ENCODE measurements around the gene UBE2O. TPM values are rescaled to one million over a fixed set of nuclear protein-coding genes. Genes with fewer than 3 reads are reported as not detected.

The UBE2O gene
- total RNA-seq, 2 experiments from 2014 or later = 43.4 to 79.6 TPM

DNA sequence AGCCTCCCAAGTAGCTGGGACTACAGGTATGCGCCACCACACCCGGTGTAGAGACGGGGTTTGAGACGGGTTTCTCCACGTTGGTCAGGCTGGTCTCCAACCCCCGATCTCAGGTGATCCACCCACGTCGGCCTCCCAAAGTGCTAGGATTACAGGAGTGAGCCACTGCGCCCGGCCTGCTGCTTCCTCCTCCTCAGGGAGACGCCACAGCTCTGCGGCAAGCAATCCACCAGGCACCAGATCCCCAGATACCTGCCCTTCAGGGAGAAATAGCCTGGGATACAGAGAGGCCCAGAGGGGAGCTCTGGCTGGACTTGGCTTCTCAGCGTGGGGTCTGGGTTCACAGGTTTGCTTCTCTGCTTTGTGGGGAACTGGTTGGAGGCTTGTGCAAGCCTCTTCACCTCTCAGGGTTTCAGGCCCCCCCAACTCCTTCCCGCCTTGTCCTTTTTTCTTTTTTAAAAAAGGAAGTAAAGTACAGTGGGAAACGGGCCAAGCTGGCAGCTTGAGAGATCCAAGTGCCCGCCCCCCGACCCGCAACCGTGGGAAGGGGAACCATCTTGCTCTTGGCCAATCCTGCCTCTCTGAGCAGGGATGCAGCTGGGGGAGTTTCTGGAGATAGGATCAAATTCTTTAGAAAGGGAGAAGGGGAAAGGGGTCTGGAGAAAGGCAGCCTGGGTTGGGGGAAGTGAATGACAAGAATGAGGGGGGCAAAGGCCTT lies 71.2 kb downstream of the UBE2O start:
- ChIA-PET POLR2A (no interaction called here), CTCF (ENCODE audit: unreplicated experiment) (interaction anchor here (1.6 kb wide), 1 partner anchor 16 kb away, joined by 5 read pairs; no protein-coding TSS in a partner anchor)
- DNase-seq (ENCODE audit: low spot score) = no peak
- H3K9me3 ChIP-seq (ENCODE audit: low read length) = no peaks in the 10 kb centered on the region
- H3K4me2 ChIP-seq (ENCODE audit: low read length) = no peak overlapping the region
- no peak overlapping the region for H3K4me3 ChIP-seq (ENCODE audit: low read depth, low read length, poor library complexity, severe bottlenecking)
- no peak overlapping the region for H3K27ac ChIP-seq (ENCODE audit: low read depth, low read length, poor library complexity, severe bottlenecking)
- peaks cover 29% of the 10 kb centered on the region for H3K4me1 ChIP-seq (ENCODE audit: insufficient read depth, low read length, poor library complexity, severe bottlenecking)
- H3K9me2 ChIP-seq (ENCODE audit: insufficient read depth, low read length) = no peaks in the 10 kb centered on the region
- BruUV-seq (replicated peaks) = no TSS peak
- no peaks in the 10 kb centered on the region for H3K79me2 ChIP-seq (ENCODE audit: insufficient read depth, low read depth, low read length)
- intact Hi-C loops (cut with micrococcal nuclease; ENCODE audit: unreplicated experiment) = no loop called here
- no peaks in the 10 kb centered on the region for H4K20me1 ChIP-seq (ENCODE audit: insufficient read depth, low read length)
- no peak for TF ChIP-seq CTCF (conservative IDR thresholded peaks at IDR 0.05; ENCODE audit: low read length)
- TF ChIP-seq EZH2phosphoT487 (IDR thresholded peaks at IDR 0.05; ENCODE audit: borderline replicate concordance, low read depth, low read length) = no peak
- no peak overlapping the region for H2AFZ ChIP-seq (ENCODE audit: low read length)
- no peaks in the 10 kb centered on the region for H3K36me3 ChIP-seq (ENCODE audit: insufficient read depth, low read length)

DNA sequence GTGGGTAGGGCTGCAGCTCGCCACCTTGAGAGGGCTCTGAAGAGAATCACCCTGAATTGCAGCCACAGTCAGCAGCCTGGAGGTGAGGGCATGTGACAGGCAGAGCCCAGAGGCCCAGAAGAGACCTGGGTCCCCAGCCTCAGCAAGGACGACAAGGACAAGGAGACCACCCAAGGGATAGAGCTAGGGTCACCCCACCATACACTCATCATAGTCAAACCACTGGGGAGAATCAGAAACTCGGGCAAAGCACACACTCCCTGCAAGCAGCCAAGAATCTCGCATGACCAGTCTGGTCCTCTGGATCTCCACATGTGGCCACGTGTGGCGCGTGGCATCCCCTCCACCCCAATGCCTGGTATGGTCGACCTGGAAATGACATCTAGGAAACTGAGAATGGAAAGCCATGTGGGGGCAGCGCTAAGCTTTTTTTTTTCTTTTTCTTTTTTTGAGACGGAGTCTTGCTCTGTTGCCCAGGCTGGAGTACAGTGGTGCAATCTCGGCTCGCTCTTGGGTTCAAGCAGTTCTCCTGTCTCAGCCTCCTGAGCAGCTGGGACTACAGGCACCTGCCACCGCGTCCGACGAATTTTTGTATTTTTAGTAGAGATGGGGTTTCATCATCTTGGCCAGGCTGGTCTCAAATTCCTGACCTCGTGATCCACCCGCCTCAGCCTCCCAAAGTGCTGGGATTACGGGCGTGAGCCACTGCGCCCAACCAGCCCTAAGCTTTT lies 73.1 kb downstream of the UBE2O start:
- H3K9me3 ChIP-seq (ENCODE audit: low read length) = no peaks in the 10 kb centered on the region
- H4K20me1 ChIP-seq (ENCODE audit: insufficient read depth, low read length) = no peaks in the 10 kb centered on the region
- POLR2A ChIA-PET = interaction anchor here (0.7 to 1.2 kb wide), 3 partner anchors 10 to 750 kb away, joined by 3 to 5 read pairs (median 4); no protein-coding TSS in a partner anchor
- H3K4me3 ChIP-seq (ENCODE audit: low read depth, low read length, poor library complexity, severe bottlenecking) = no peak overlapping the region
- peaks cover 15% of the 10 kb centered on the region for H3K4me1 ChIP-seq (ENCODE audit: insufficient read depth, low read length, poor library complexity, severe bottlenecking)
- DNase-seq (ENCODE audit: low spot score) = no peak
- intact Hi-C loops (cut with micrococcal nuclease; ENCODE audit: unreplicated experiment) = no loop called here
- no peak overlapping the region for H3K4me2 ChIP-seq (ENCODE audit: low read length)
- H3K9me2 ChIP-seq (ENCODE audit: insufficient read depth, low read length) = no peaks in the 10 kb centered on the region
- H2AFZ ChIP-seq (ENCODE audit: low read length) = no peak overlapping the region
- H3K79me2 ChIP-seq (ENCODE audit: insufficient read depth, low read depth, low read length) = no peaks in the 10 kb centered on the region
- BruUV-seq (replicated peaks) = no TSS peak
- H3K36me3 ChIP-seq (ENCODE audit: insufficient read depth, low read length) = no peaks in the 10 kb centered on the region
- CTCF ChIA-PET (ENCODE audit: unreplicated experiment) = interaction anchor here (1.1 to 1.6 kb wide), 2 partner anchors 10 to 18 kb away, joined by 5 read pairs; no protein-coding TSS in a partner anchor
- H3K27ac ChIP-seq (ENCODE audit: low read depth, low read length, poor library complexity, severe bottlenecking) = no peak overlapping the region
- TF ChIP-seq EZH2phosphoT487 (IDR thresholded peaks at IDR 0.05; ENCODE audit: borderline replicate concordance, low read depth, low read length) = no peak
- no peak for TF ChIP-seq CTCF (conservative IDR thresholded peaks at IDR 0.05; ENCODE audit: low read length)
